Neural progenitor cell (in vitro differentiated cells): ENCODE measurements around the gene TPCN1. TPM values are rescaled to one million over a fixed set of nuclear protein-coding genes. Genes with fewer than 3 reads are reported as not detected.

ENCODE experiments used
- DNase-seq: peaks from one replicate; pipeline ENCODE4 v3.0.0-alpha.2; 2016; ENCODE audit warnings: low spot score
- H2AFZ ChIP-seq: fragments of 200-600 bp; sonication (generic); replicated peaks from 2 replicates; pipeline ENCODE4 v1.6.1; 2016; ENCODE audit warnings: antibody characterized with exemption
- H3F3A ChIP-seq: fragments of 200-600 bp; sonication (generic); 2 replicates; pipeline ENCODE4 v1.6.1; 2016; ENCODE audit warnings: antibody characterized with exemption, low read depth
- H3K27ac ChIP-seq: fragments of 200-600 bp; sonication (generic); 2 replicates; pipeline ENCODE4 v1.5.1; 2016; ENCODE audit warnings: mild to moderate bottlenecking
- H3K27me3 ChIP-seq: fragments of 200-600 bp; sonication (generic); 2 replicates; pipeline ENCODE4 v1.6.1; 2016; ENCODE audit warnings: mild to moderate bottlenecking, moderate library complexity
- H3K36me3 ChIP-seq: fragments of 200-600 bp; sonication (generic); 2 replicates; pipeline ENCODE4 v1.5.1; 2016
- H3K4me1 ChIP-seq: fragments of 200-600 bp; sonication (generic); 2 replicates; pipeline ENCODE4 v1.6.1; 2016; ENCODE audit warnings: mixed run types
- H3K4me2 ChIP-seq: fragments of 200-600 bp; sonication (generic); 2 replicates; pipeline ENCODE4 v1.6.1; 2016
- H3K4me3 ChIP-seq: fragments of 200-600 bp; sonication (generic); 2 replicates; pipeline ENCODE4 v1.5.1; 2016
- H3K79me2 ChIP-seq: fragments of 200-600 bp; sonication (generic); 2 replicates; pipeline ENCODE4 v1.6.1; 2016; ENCODE audit warnings: low read depth
- H3K9ac ChIP-seq: fragments of 200-600 bp; sonication (generic); 2 replicates; pipeline ENCODE4 v1.6.1; 2016
- H3K9me3 ChIP-seq: fragments of 200-600 bp; sonication (generic); 2 replicates; pipeline ENCODE4 v1.5.1; 2016; ENCODE audit warnings: low read depth
- H4K20me1 ChIP-seq: fragments of 200-600 bp; sonication (generic); 2 replicates; pipeline ENCODE4 v1.6.1; 2016; ENCODE audit warnings: low read depth
- H3K27ac Mint-ChIP-seq: 3 replicates; pipeline ENCODE4 v1.8.0; 2021; ENCODE audit warnings: mixed read lengths
- H3K27me3 Mint-ChIP-seq: 2 replicates; pipeline ENCODE4 v1.8.0; 2022; ENCODE audit warnings: low read depth, mild to moderate bottlenecking, inconsistent platforms, moderate library complexity, mixed read lengths; ENCODE audit not compliant: insufficient read depth
- H3K36me3 Mint-ChIP-seq: 3 replicates; pipeline ENCODE4 v1.8.0; 2021; ENCODE audit warnings: mixed read lengths
- H3K4me1 Mint-ChIP-seq: 3 replicates; pipeline ENCODE4 v1.8.0; 2021; ENCODE audit warnings: mixed read lengths
- H3K4me3 Mint-ChIP-seq: 3 replicates; pipeline ENCODE4 v1.8.0; 2021; ENCODE audit warnings: mild to moderate bottlenecking, moderate library complexity, mixed read lengths
- H3K9me3 Mint-ChIP-seq: 3 replicates; pipeline ENCODE4 v1.8.0; 2020; ENCODE audit warnings: mixed read lengths
- CTCF ChIP-seq: fragments of 200-600 bp; sonication (generic); IDR thresholded peaks from 2 replicates; pipeline ENCODE4 v1.5.1; 2017; ENCODE audit warnings: antibody characterized with exemption, mild to moderate bottlenecking
- EZH2 ChIP-seq: fragments of 200-600 bp; sonication (generic); IDR thresholded peaks from 2 replicates; pipeline ENCODE4 v1.6.1; 2017; ENCODE audit warnings: antibody characterized with exemption, mild to moderate bottlenecking, moderate library complexity
- EZH2phosphoT487 ChIP-seq: fragments of 200-600 bp; sonication (generic); IDR thresholded peaks from 2 replicates; pipeline ENCODE4 v1.6.1; 2017; ENCODE audit warnings: antibody characterized with exemption
- total RNA-seq: library from RNA; depleted of rRNA; stranded (reverse); fragments of >200 nt; gene quantifications from 2 replicates; pipeline ENCODE4 v1.2.3, GENCODE V29; 2015; ENCODE audit warnings: low replicate concordance

The TPCN1 gene
- total RNA-seq, 1 donor from 2014 or later, result 12.2 TPM

- no peak overlapping the region for H3K4me3 Mint-ChIP-seq
- no peaks in the 10 kb centered on the region for H3K79me2 ChIP-seq
- no peaks in the 10 kb centered on the region for H3K9me3 ChIP-seq
- H3K27me3 Mint-ChIP-seq, result peaks cover 19% of the 10 kb centered on the region
- H3K27ac Mint-ChIP-seq, result no peak overlapping the region
- H3K36me3 Mint-ChIP-seq, result peaks cover 19% of the 10 kb centered on the region
- H3K9me3 Mint-ChIP-seq, result peaks cover 2% of the 10 kb centered on the region
- no peak overlapping the region for H2AFZ ChIP-seq
- no peak overlapping the region for H3K27ac ChIP-seq
- DNase-seq, result no peak
- H4K20me1 ChIP-seq, result peaks cover 17% of the 10 kb centered on the region
- H3K36me3 ChIP-seq, result no peaks in the 10 kb centered on the region
- H3K4me1 Mint-ChIP-seq, result peaks cover 63% of the 10 kb centered on the region
- H3K9ac ChIP-seq, result no peak overlapping the region
- TF ChIP-seq CTCF, result no peak
- TF ChIP-seq EZH2, result no peak
- no peak for TF ChIP-seq EZH2phosphoT487
- no peak overlapping the region for H3K4me3 ChIP-seq
- H3K4me2 ChIP-seq, result no peak overlapping the region
- H3F3A ChIP-seq, result peaks cover 4% of the 10 kb centered on the region
- no peaks in the 10 kb centered on the region for H3K27me3 ChIP-seq
- H3K4me1 ChIP-seq, result peaks cover 13% of the 10 kb centered on the region
Observed at GRCh38 chr12:113230315-113231234, 9.3 kb downstream of the TPCN1 start.

- peaks cover 19% of the 10 kb centered on the region for H3K36me3 Mint-ChIP-seq
- no peaks in the 10 kb centered on the region for H3K36me3 ChIP-seq
Observed at GRCh38 chr12:113231235-113232088, 10.2 kb downstream of the TPCN1 start.

More at GRCh38 chr12:113231235-113232088, 10.2 kb downstream of the TPCN1 start:
- peaks cover 19% of the 10 kb centered on the region for H3K27me3 Mint-ChIP-seq
- no peak for TF ChIP-seq CTCF
- no peak for TF ChIP-seq EZH2
- TF ChIP-seq EZH2phosphoT487, result no peak
- H3K4me1 Mint-ChIP-seq, result peaks cover 70% of the 10 kb centered on the region
- no peak overlapping the region for H2AFZ ChIP-seq
- peaks cover 4% of the 10 kb centered on the region for H3F3A ChIP-seq
- H3K4me3 ChIP-seq, result no peak overlapping the region
- H3K4me3 Mint-ChIP-seq, result no peak overlapping the region
- no peak overlapping the region for H3K9ac ChIP-seq
- no peaks in the 10 kb centered on the region for H3K79me2 ChIP-seq
- DNase-seq, result no peak
- no peak overlapping the region for H3K4me2 ChIP-seq
- H4K20me1 ChIP-seq, result peaks cover 17% of the 10 kb centered on the region
- peaks cover 2% of the 10 kb centered on the region for H3K9me3 Mint-ChIP-seq
- peaks cover 13% of the 10 kb centered on the region for H3K4me1 ChIP-seq
- no peaks in the 10 kb centered on the region for H3K9me3 ChIP-seq
- H3K27ac Mint-ChIP-seq, result peak overlapping the region; percentile 34
- no peaks in the 10 kb centered on the region for H3K27me3 ChIP-seq
- H3K27ac ChIP-seq, result no peak overlapping the region
